Kidney (tissue), 14 donors: ENCODE measurements around the gene PIM3. TPM values are rescaled to one million over a fixed set of nuclear protein-coding genes. Genes with fewer than 3 reads are reported as not detected.
A peak's percentile ranks its signal among the peaks of the same experiment; 100 is the strongest.

Source experiments
- DNase-seq, 5 donors: peaks; one replicate each; pipeline ENCODE4 v3.0.0-alpha.2; 2013 to 2020
- FAIRE-seq: peaks from 2 replicates; lab custom pipeline; 2012; peaks lifted over from hg19 to GRCh38; lab: Jason Lieb, UNC
- H3K27ac ChIP-seq, 2 donors: one replicate each; pipeline ENCODE4 v1.7.0; 2013; ENCODE audit warnings: low read depth in 2 of 2, low read length in 2 of 2, inconsistent platforms in 1 of 2
- H3K27me3 ChIP-seq: one replicate; pipeline ENCODE4 v1.7.1; 2013; ENCODE audit warnings: low read length, inconsistent platforms; ENCODE audit not compliant: control insufficient read depth, insufficient read depth
- H3K36me3 ChIP-seq, 3 donors: one replicate each; pipeline versions ENCODE4 v1.7.0 to v1.7.1; 2013; ENCODE audit warnings: low read length in 3 of 3, control low read depth in 1 of 3, inconsistent platforms in 1 of 3; ENCODE audit not compliant: insufficient read depth in 3 of 3, control insufficient read depth in 2 of 3
- H3K4me1 ChIP-seq, 3 donors: one replicate each; pipeline versions ENCODE4 v1.7.0 to v1.7.1; 2013; ENCODE audit warnings: low read length in 3 of 3, inconsistent platforms in 1 of 3, low read depth in 1 of 3; ENCODE audit not compliant: control insufficient read depth in 2 of 3, insufficient read depth in 2 of 3
- H3K4me3 ChIP-seq, 3 donors: one replicate each; pipeline versions ENCODE4 v1.7.0 to v1.8.1; 2013; ENCODE audit warnings: low read length in 3 of 3, control low read depth in 1 of 3, inconsistent platforms in 1 of 3
- H3K9ac ChIP-seq, 3 donors: one replicate each; pipeline versions ENCODE4 v1.7.0 to v1.7.1; 2013; ENCODE audit warnings: low read length in 3 of 3, control low read depth in 1 of 3, inconsistent platforms in 1 of 3
- H3K9me3 ChIP-seq, 3 donors: one replicate each; pipeline versions ENCODE4 v1.7.0 to v1.7.1; 2013; ENCODE audit warnings: low read length in 3 of 3, control low read depth in 1 of 3, inconsistent platforms in 1 of 3; ENCODE audit not compliant: control insufficient read depth in 2 of 3, insufficient read depth in 1 of 3
- intact Hi-C: fragments of 100-400 bp; cut with DNase I; formaldehyde crosslinking; loops from one replicate; pipeline ENCODE4 v1.11.1; 2022
- polyA plus RNA-seq: library from polyadenylated mRNA; stranded (reverse); fragments of 350-450 nt; fragmentation: Illumina TruSeq; extraction: RNeasy Lipid Tissue Mini Kit (QIAGEN cat#74804); gene quantifications from one replicate; pipeline ENCODE4 v1.2.3, GENCODE V29; 2014; ENCODE audit warnings: low read depth, low replicate concordance; ENCODE audit not compliant: insufficient read depth
- total RNA-seq: library from RNA; stranded (reverse); fragmentation: NEBNext Ultra II Directional; extraction: Animal tissue kit (Norgen Biotek cat#: 25700); gene quantifications from one replicate; pipeline ENCODE4 v1.2.1, GENCODE V29; 2021
- TF ChIP-seq, protein P1 (sequence below): IDR thresholded peaks from 3 replicates; pipeline ENCODE4 v1.5.1; 2012; ENCODE audit warnings: mild to moderate bottlenecking, moderate library complexity, borderline replicate concordance; ENCODE audit not compliant: insufficient read depth; ENCODE audit errors: extremely low read depth
- donor health status: control.
- donor health status: control.
- donor health status: control.
- donor health status: control.
- donor health status: control.
- donor health status: DM: yes; HTN: yes; CAD: no.
- donor health status: Normal renal cell carcinoma (clear cell type).

Gene PIM3
- total and polyA plus RNA-seq, 2 donors from 2014 or later: 96.5 to 107 TPM

DNA sequence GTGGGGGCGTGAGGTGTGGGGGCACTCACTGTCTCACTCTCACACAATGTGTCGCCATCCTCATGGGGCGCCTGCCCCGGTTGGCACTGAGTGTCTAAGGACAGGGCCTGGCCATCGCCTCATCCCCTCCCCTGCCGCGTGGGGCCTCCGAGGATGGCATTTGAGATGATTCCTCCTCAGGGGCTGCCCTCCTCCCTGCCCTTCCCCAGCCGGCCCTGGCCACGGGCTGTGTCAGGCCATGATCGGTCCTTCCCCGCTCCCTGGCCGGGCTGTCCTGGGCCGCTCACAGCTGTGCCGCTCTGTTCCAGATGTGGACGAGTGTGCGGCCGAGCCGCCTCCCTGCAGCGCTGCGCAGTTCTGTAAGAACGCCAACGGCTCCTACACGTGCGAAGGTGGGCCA lies 37.6 kb upstream of the PIM3 start:
- Histone ChIP-seq H3K27ac (no peak overlapping the region), H3K4me1 (peaks cover 0 to 7% (median 0%) of the 10 kb centered on the region in 3 donors), H3K36me3 (peaks cover 0 to 9% (median 0%) of the 10 kb centered on the region in 3 donors), H3K9me3 (no peaks in the 10 kb centered on the region), H3K9ac (no peak overlapping the region), H3K4me3 (no peak overlapping the region), H3K27me3 (no peaks in the 10 kb centered on the region)
- DNase-seq: no peak
- no peak for FAIRE-seq
- intact Hi-C loops: no loop called here
- TF ChIP-seq, protein P1, sequence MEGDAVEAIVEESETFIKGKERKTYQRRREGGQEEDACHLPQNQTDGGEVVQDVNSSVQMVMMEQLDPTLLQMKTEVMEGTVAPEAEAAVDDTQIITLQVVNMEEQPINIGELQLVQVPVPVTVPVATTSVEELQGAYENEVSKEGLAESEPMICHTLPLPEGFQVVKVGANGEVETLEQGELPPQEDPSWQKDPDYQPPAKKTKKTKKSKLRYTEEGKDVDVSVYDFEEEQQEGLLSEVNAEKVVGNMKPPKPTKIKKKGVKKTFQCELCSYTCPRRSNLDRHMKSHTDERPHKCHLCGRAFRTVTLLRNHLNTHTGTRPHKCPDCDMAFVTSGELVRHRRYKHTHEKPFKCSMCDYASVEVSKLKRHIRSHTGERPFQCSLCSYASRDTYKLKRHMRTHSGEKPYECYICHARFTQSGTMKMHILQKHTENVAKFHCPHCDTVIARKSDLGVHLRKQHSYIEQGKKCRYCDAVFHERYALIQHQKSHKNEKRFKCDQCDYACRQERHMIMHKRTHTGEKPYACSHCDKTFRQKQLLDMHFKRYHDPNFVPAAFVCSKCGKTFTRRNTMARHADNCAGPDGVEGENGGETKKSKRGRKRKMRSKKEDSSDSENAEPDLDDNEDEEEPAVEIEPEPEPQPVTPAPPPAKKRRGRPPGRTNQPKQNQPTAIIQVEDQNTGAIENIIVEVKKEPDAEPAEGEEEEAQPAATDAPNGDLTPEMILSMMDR: no peak

DNA sequence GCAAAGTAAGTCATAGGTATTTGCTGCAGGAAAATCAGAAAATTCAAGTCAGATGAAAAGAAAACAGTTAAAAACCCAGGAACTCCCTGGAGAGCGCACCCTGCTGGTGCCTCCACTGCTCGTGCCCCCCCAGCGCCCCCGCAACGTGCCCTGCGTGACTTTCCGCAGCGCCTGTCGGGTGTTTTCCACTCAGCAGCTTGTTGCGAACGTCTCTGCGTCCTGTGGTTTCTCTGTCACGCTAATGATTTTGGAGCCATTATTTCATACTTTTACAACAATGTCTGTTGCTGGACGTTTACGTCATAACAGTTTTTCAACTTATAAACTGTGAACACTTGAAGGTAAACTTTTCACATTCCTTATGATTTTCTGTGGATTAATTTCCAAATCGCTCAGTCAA lies 37.1 kb upstream of the PIM3 start:
- DNase-seq (no peak), FAIRE-seq (no peak)
- intact Hi-C loops: no loop called here
- no peak overlapping the region for H3K9ac ChIP-seq
- H3K27ac ChIP-seq: no peak overlapping the region
- TF ChIP-seq, protein P1: no peak
- peaks cover 0 to 7% (median 0%) of the 10 kb centered on the region in 3 donors for H3K4me1 ChIP-seq
- no peaks in the 10 kb centered on the region for H3K27me3 ChIP-seq
- peaks cover 0 to 9% (median 0%) of the 10 kb centered on the region in 3 donors for H3K36me3 ChIP-seq
- H3K4me3 ChIP-seq: no peak overlapping the region
- H3K9me3 ChIP-seq: no peaks in the 10 kb centered on the region

DNA sequence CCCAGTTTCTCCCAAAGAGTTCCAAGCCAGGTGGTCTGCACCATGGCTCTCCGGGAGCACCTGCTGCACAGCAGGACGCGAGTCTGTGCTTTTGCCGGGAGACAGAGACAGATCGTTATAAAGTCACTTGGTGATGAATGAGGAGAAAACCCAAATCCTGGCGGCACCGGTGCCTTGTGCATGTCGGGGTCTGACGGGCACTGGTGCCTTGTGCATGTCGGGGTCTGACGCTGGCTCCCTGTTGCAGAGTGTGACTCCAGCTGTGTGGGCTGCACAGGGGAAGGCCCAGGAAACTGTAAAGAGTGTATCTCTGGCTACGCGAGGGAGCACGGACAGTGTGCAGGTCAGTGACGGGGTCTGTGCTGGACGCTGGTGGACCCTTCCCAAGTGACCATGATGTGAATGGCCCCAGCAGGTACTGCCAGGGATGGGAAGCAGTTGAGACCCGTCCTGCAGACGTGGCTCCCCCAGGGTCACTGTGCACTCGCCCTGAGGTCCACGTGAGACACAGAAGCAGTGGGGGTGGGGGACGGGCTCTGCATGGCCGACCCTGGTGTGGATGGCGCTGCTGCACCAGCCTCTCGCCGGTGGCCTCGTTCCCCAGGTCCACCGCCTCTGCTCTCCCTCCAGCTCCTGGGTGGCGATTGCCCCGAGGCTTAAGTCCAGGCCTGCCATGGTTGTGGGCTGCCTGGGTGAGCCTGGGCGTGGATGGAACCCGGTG lies 36.3 kb upstream of the PIM3 start:
- H3K4me1 ChIP-seq: peaks cover 0 to 1% (median 0%) of the 10 kb centered on the region in 3 donors
- intact Hi-C loops: no loop called here
- H3K9me3 ChIP-seq: no peaks in the 10 kb centered on the region
- DNase-seq: peak in 1 of 5 donors; percentile 73
- TF ChIP-seq, protein P1: no peak
- H3K36me3 ChIP-seq: peaks cover 0 to 9% (median 0%) of the 10 kb centered on the region in 3 donors
- no peak overlapping the region for H3K4me3 ChIP-seq
- H3K27ac ChIP-seq: no peak overlapping the region
- H3K9ac ChIP-seq: no peak overlapping the region
- no peak for FAIRE-seq
- H3K27me3 ChIP-seq: no peaks in the 10 kb centered on the region
